DND-41 (cell line): ENCODE results near the gene MBNL2.

ENCODE experiments used
- EZH2 ChIP-seq: IDR thresholded peaks from 3 replicates; pipeline ENCODE4 v1.6.1; 2012; ENCODE audit warnings: borderline replicate concordance, low read depth, mild to moderate bottlenecking, moderate library complexity, low read length, inconsistent platforms; ENCODE audit not compliant: severe bottlenecking
- TF ChIP-seq, protein P1 (sequence below): IDR thresholded peaks from 2 replicates; pipeline ENCODE4 v1.5.1; 2012; ENCODE audit warnings: borderline replicate concordance, low read length, moderate library complexity, mild to moderate bottlenecking; ENCODE audit not compliant: poor library complexity, severe bottlenecking; ENCODE audit errors: extremely low read depth

GRCh38 chr13:97284558-97284957, 62.4 kb downstream of the MBNL2 start:
- TF ChIP-seq, protein P1, sequence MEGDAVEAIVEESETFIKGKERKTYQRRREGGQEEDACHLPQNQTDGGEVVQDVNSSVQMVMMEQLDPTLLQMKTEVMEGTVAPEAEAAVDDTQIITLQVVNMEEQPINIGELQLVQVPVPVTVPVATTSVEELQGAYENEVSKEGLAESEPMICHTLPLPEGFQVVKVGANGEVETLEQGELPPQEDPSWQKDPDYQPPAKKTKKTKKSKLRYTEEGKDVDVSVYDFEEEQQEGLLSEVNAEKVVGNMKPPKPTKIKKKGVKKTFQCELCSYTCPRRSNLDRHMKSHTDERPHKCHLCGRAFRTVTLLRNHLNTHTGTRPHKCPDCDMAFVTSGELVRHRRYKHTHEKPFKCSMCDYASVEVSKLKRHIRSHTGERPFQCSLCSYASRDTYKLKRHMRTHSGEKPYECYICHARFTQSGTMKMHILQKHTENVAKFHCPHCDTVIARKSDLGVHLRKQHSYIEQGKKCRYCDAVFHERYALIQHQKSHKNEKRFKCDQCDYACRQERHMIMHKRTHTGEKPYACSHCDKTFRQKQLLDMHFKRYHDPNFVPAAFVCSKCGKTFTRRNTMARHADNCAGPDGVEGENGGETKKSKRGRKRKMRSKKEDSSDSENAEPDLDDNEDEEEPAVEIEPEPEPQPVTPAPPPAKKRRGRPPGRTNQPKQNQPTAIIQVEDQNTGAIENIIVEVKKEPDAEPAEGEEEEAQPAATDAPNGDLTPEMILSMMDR: no peak
- no peak for TF ChIP-seq EZH2
